Spleen (tissue), 11 donors: Measurements from ENCODE around the gene JARID2. TPM values are rescaled to one million over a fixed set of nuclear protein-coding genes. Genes with fewer than 3 reads are reported as not detected.
"Not testable (repeated sequence)": the region's sequence is repeated elsewhere in the genome, so short reads cannot be mapped to it uniquely, and the experiment has no call there.

Source experiments
- DNase-seq: peaks from one replicate; pipeline ENCODE4 v3.0.0-alpha.2; 2020
- H3K27ac ChIP-seq, 8 donors: fragments of 200-600 bp; sonication (generic) in 7 of 8; 1 replicate in 4 of 8; 2 replicates in 4 of 8; pipeline versions ENCODE4 v1.5.0 to v1.8.0; 2016 to 2021; ENCODE audit warnings: inconsistent platforms in 4 of 8, mild to moderate bottlenecking in 4 of 8, moderate library complexity in 1 of 8
- H3K27me3 ChIP-seq, 7 donors: fragments of 200-600 bp; sonication (generic) in 6 of 7; replicated peaks in 1 of 7; 1 replicate in 4 of 7; 2 replicates in 3 of 7; pipeline versions ENCODE4 v1.5.0 to v1.8.0; 2016 to 2021; ENCODE audit warnings: inconsistent platforms in 3 of 7, mild to moderate bottlenecking in 1 of 7
- H3K36me3 ChIP-seq, 6 donors: fragments of 200-600 bp; sonication (generic) in 5 of 6; 1 replicate in 4 of 6; 2 replicates in 2 of 6; pipeline versions ENCODE4 v1.5.0 to v1.8.0; 2016 to 2021; ENCODE audit warnings: inconsistent platforms in 2 of 6
- H3K4me1 ChIP-seq, 6 donors: fragments of 200-600 bp; sonication (generic) in 5 of 6; 1 replicate in 3 of 6; 2 replicates in 3 of 6; pipeline versions ENCODE4 v1.5.0 to v1.8.0; 2016 to 2021; ENCODE audit warnings: inconsistent platforms in 3 of 6
- H3K4me3 ChIP-seq, 8 donors: fragments of 200-600 bp; sonication (generic) in 7 of 8; 1 replicate in 4 of 8; 2 replicates in 4 of 8; pipeline versions ENCODE4 v1.5.0 to v1.8.0; 2016 to 2021; ENCODE audit warnings: inconsistent platforms in 4 of 8, mild to moderate bottlenecking in 4 of 8, moderate library complexity in 2 of 8
- H3K9me3 ChIP-seq, 8 donors: fragments of 200-600 bp; sonication (generic) in 7 of 8; 1 replicate in 4 of 8; 2 replicates in 4 of 8; pipeline versions ENCODE4 v1.5.0 to v1.8.0; 2016 to 2021; ENCODE audit warnings: inconsistent platforms in 4 of 8
- POLR2A ChIP-seq, 3 donors: fragments of 450-650 bp; IDR thresholded peaks; one replicate each; pipeline ENCODE4 v1.5.1; 2017; ENCODE audit warnings: antibody characterized with exemption in 3 of 3, mild to moderate bottlenecking in 1 of 3
- POLR2AphosphoS5 ChIP-seq, 3 donors: sonication (generic); formaldehyde crosslinking; IDR thresholded peaks; one replicate each; pipeline ENCODE4 v1.5.1; 2017; ENCODE audit warnings: antibody characterized with exemption in 3 of 3
- WGBS, 5 donors: extraction: QIAGEN DNeasy Blood & Tissue Kit in 3 of 5; methylation state at CpG; one replicate each; pipeline versions ENCODE4 v1.1.5 to v1.1.7; 2013 to 2018; 5-methylcytosine and 5-hydroxymethylcytosine counted together
- intact Hi-C: fragments of 100-400 bp; cut with DNase I; formaldehyde crosslinking; loops from one replicate; pipeline ENCODE4 v1.15.0; 2023; ENCODE audit warnings: low total_unique reads
- polyA plus RNA-seq, 3 donors: library from polyadenylated mRNA; stranded (reverse); fragments of 200-250 nt; gene quantifications; one replicate each; pipeline ENCODE4 v1.2.1, GENCODE V29; 2013
- total RNA-seq, 7 donors: library from RNA; depleted of rRNA in 3 of 7; stranded (reverse); fragments of >200 nt in 3 of 7; fragmentation: NEBNext Ultra II Directional in 4 of 7; extraction: Animal tissue kit (Norgen Biotek cat#: 25700) in 4 of 7; gene quantifications; one replicate each; pipeline versions ENCODE4 v1.1.0 to v1.2.1, GENCODE V29; 2016 to 2021
- TF ChIP-seq, protein P1 (sequence below), 11 experiments: fragments of 200-600 bp in 7 of 11; fragments of 450-650 bp in 4 of 11; sonication (generic) in 4 of 11; IDR thresholded peaks in 8 of 11; conservative IDR thresholded peaks in 3 of 11; 1 replicate in 7 of 11; 2 replicates in 4 of 11; pipeline versions ENCODE4 v1.4.0 to v1.8.0; 2016 to 2021; ENCODE audit warnings: antibody characterized with exemption in 11 of 11, inconsistent platforms in 4 of 11, mild to moderate bottlenecking in 1 of 11
- donor health status: healthy with polysubstance abuse.
- donor health status: DM: no; HTN: no; CAD: no; lungs with moderate emphysema.
- donor health status: DM: no; HTN: no; CAD: no.
- donor health status: Bipolar disorder and iron deficiency.
- donor health status: healthy.
- donor health status: DM: no; HTN: no; CAD: no.
- donor health status: DM: yes; HTN: yes; CAD: no.

Gene JARID2
- total and polyA plus RNA-seq, 10 donors = 4.4 to 27.1 (median 20.6) TPM

- intact Hi-C loops = no loop called here
- Histone ChIP-seq H3K27ac (no peak overlapping the region), H3K4me3 (no peak overlapping the region), H3K4me1 (peaks cover 14 to 69% (median 35%) of the 10 kb centered on the region in 6 donors), H3K9me3 (peaks cover 0 to 9% (median under 1%) of the 10 kb centered on the region in 8 donors), H3K27me3 (no peaks in the 10 kb centered on the region), H3K36me3 (peaks cover 0 to 7% (median 0%) of the 10 kb centered on the region in 6 donors)
- no peak for DNase-seq
- TF ChIP-seq POLR2AphosphoS5 (IDR thresholded peaks at IDR 0.05) = no peak
- TF ChIP-seq, protein P1, sequence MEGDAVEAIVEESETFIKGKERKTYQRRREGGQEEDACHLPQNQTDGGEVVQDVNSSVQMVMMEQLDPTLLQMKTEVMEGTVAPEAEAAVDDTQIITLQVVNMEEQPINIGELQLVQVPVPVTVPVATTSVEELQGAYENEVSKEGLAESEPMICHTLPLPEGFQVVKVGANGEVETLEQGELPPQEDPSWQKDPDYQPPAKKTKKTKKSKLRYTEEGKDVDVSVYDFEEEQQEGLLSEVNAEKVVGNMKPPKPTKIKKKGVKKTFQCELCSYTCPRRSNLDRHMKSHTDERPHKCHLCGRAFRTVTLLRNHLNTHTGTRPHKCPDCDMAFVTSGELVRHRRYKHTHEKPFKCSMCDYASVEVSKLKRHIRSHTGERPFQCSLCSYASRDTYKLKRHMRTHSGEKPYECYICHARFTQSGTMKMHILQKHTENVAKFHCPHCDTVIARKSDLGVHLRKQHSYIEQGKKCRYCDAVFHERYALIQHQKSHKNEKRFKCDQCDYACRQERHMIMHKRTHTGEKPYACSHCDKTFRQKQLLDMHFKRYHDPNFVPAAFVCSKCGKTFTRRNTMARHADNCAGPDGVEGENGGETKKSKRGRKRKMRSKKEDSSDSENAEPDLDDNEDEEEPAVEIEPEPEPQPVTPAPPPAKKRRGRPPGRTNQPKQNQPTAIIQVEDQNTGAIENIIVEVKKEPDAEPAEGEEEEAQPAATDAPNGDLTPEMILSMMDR (IDR thresholded peaks at IDR 0.05 in 8 of 11, conservative IDR thresholded peaks at IDR 0.05 in 3 of 11) = no peak
- TF ChIP-seq POLR2A (IDR thresholded peaks at IDR 0.05) = no peak
- 95 to 99% (median 96%) methylated on average over 8 to 9 of the region's 9 CpGs for WGBS, 5 donors
Measured at GRCh38 chr6:15412767-15413166, 166.9 kb downstream of the JARID2 start.

DNA sequence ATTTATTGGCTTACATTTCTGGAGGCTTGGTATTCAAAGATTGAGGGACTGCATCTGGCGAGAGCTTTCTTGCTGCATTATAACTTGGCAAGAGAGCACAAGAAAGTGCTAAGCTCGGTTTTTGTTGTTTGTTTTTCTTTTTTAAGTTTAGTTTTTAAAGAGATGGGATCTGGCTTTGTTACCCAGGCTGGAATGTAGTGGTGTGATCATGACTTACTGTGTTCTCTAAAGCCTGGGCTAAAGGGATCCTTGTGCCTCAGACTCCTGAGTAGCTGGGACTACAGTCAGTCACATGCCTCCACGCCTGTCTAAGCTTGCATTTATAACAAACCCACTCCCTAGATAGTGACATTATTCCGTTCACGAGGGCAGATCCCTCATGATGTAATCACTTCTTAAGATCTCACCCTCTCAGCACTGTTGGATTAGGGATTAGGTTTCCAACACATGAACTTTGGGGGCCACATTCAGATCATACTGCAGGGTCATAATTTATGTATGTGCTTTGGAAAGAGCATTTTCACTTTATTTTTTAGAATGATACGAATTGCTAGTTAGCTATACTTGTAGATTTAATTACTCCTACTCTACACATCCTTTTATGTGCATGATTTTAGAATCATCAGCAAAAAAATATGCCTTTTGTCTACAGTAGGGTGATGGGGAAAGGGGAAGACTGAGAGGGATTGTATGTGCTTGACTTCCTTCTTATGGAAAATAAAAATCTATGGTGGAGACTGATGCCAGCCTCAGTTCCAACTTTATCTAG lies 167.8 kb downstream of the JARID2 start:
- H3K4me3 ChIP-seq = no peak overlapping the region
- no peak overlapping the region for H3K27ac ChIP-seq
- no peak for TF ChIP-seq POLR2A (IDR thresholded peaks at IDR 0.05)
- H3K4me1 ChIP-seq = peaks cover 14 to 65% (median 34%) of the 10 kb centered on the region in 6 donors
- WGBS, 5 donors = 75 to 87% (median 79%) methylated on average over 6 of the region's 6 CpGs
- intact Hi-C loops = no loop called here
- H3K9me3 ChIP-seq = peaks cover 0 to 17% (median 10%) of the 10 kb centered on the region in 8 donors
- DNase-seq = no peak
- no peaks in the 10 kb centered on the region for H3K27me3 ChIP-seq
- H3K36me3 ChIP-seq = peaks cover 0 to 16% (median 0%) of the 10 kb centered on the region in 6 donors

- peaks cover 0 to 23% (median 15%) of the 10 kb centered on the region in 8 donors for H3K9me3 ChIP-seq
- no peak for DNase-seq
- intact Hi-C loops = no loop called here
- WGBS, 5 donors = 43 to 84% (median 66%) methylated on average over 2 of the region's 2 CpGs
- H3K27ac ChIP-seq = no peak overlapping the region
- H3K4me1 ChIP-seq = peaks cover 14 to 60% (median 33%) of the 10 kb centered on the region in 6 donors
- H3K4me3 ChIP-seq = no peak overlapping the region
- TF ChIP-seq POLR2AphosphoS5 (IDR thresholded peaks at IDR 0.05) (no peak), POLR2A (IDR thresholded peaks at IDR 0.05) (no peak)
- TF ChIP-seq, protein P1 (IDR thresholded peaks at IDR 0.05 in 8 of 11, conservative IDR thresholded peaks at IDR 0.05 in 3 of 11) = no peak
- H3K27me3 ChIP-seq = no peaks in the 10 kb centered on the region
- H3K36me3 ChIP-seq = peaks cover 0 to 20% (median 0%) of the 10 kb centered on the region in 6 donors
Measured at GRCh38 chr6:15414235-15414612, 168.4 kb downstream of the JARID2 start.

DNA sequence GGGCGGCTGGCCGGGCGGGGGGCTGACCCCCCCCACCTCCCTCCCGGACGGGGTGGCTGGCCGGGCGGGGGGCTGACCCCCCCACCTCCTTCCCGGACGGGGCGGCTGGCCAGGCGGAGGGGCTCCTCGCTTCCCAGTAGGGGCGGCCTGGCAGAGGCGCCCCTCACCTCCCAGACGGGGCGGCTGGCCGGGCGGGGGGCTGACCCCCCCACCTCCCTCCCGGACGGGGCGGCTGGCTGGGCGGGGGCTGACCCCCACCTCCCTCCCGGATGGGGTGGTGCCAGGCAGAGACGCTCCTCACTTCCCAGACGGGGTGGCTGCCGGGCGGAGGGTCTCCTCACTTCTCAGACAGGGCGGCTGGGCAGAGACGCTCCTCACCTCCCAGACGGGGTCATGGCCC lies 169.8 kb downstream of the JARID2 start:
- Histone ChIP-seq H3K36me3 (peaks cover 0 to 29% (median 0%) of the 10 kb centered on the region in 6 donors), H3K4me1 (peaks cover 10 to 52% (median 24%) of the 10 kb centered on the region in 6 donors), H3K9me3 (peaks cover 0 to 37% (median 26%) of the 10 kb centered on the region in 8 donors)
- DNase-seq, H3K4me3 ChIP-seq, H3K27ac ChIP-seq, H3K27me3 ChIP-seq, intact Hi-C loops: not testable (repeated sequence)
- WGBS, 5 donors = 96 to 100% (median 97%) methylated on average over 8 to 30 of the region's 30 CpGs; no CpG with 5 or more reads in 2 of the 5 donors

DNA sequence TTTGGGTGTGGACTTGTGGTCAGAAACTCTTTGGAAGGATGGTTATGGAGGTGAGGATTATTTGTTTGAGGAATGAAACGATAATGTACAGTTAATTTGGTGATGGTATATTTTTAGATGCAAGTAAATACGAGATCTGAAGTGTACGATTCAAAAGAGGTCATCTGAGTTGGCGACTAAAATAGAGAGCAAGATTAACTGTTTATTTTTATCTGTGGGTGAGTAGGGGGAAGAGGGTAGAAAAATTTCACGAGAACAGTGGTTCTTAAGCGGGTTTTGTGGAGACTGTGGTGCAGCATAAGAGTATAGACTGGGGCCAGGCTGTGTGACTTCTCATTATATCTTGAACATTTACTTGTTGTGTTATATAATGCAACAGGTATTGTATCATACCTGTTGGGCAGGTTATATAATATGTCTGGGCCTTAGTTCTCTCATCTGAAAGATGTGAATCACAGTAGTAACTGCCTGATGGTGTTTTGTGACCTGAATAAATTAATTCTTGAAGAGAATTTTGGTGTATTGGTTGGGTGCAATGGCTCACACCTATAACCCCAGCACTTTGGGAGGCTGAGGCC lies 171.2 kb downstream of the JARID2 start:
- intact Hi-C loops = no loop called here
- WGBS, 5 donors = 74 to 83% (median 77%) methylated on average over 6 of the region's 6 CpGs
- Histone ChIP-seq H3K4me1 (peaks cover 3 to 52% (median 24%) of the 10 kb centered on the region in 6 donors), H3K27ac (no peak overlapping the region), H3K27me3 (no peaks in the 10 kb centered on the region), H3K9me3 (peaks cover 0 to 37% (median 26%) of the 10 kb centered on the region in 8 donors), H3K4me3 (no peak overlapping the region), H3K36me3 (peaks cover 0 to 29% (median 0%) of the 10 kb centered on the region in 6 donors)
- TF ChIP-seq POLR2AphosphoS5 (IDR thresholded peaks at IDR 0.05) = no peak
- no peak for TF ChIP-seq POLR2A (IDR thresholded peaks at IDR 0.05)
- TF ChIP-seq, protein P1 (IDR thresholded peaks at IDR 0.05 in 8 of 11, conservative IDR thresholded peaks at IDR 0.05 in 3 of 11) = no peak
- DNase-seq = no peak
